Lower lobe of right lung (tissue), 2 donors: Measurements from ENCODE around the gene TRRAP. TPM values are rescaled to one million over a fixed set of nuclear protein-coding genes. Genes with fewer than 3 reads are reported as not detected.

Experiments used
- ATAC-seq, 2 donors: fragments of 200-7000 bp; cut with Tn5 transposase; one replicate each; pipeline ENCODE4 v1.9.1; 2020 to 2022; ENCODE audit warnings: mild to moderate bottlenecking in 2 of 2, moderate library complexity in 2 of 2
- DNase-seq: peaks from one replicate; pipeline ENCODE4 v3.0.0-alpha.2; 2020
- H3K27ac ChIP-seq: fragments of 200-600 bp; one replicate; pipeline ENCODE4 v1.8.0; 2022
- H3K27me3 ChIP-seq: fragments of 200-600 bp; one replicate; pipeline ENCODE4 v1.8.0; 2022; ENCODE audit warnings: low read depth
- H3K36me3 ChIP-seq: fragments of 200-600 bp; one replicate; pipeline ENCODE4 v1.8.0; 2022; ENCODE audit warnings: mild to moderate bottlenecking
- H3K4me1 ChIP-seq: fragments of 200-600 bp; one replicate; pipeline ENCODE4 v1.8.0; 2022
- H3K4me3 ChIP-seq: fragments of 200-600 bp; one replicate; pipeline ENCODE4 v1.8.0; 2022; ENCODE audit warnings: mild to moderate bottlenecking
- H3K9me3 ChIP-seq: fragments of 200-600 bp; one replicate; pipeline ENCODE4 v1.8.0; 2022
- intact Hi-C: fragments of 100-400 bp; cut with DNase I; formaldehyde crosslinking; loops from one replicate; pipeline ENCODE4 v1.11.0; 2022
- total RNA-seq: library from RNA; stranded (reverse); fragmentation: NEBNext Ultra II Directional; extraction: Animal tissue kit (Norgen Biotek cat#: 25700); gene quantifications from one replicate; pipeline ENCODE4 v1.2.1, GENCODE V29; 2021
- TF ChIP-seq, protein P1 (sequence below): fragments of 200-600 bp; IDR thresholded peaks from one replicate; pipeline ENCODE4 v1.8.0; 2022; ENCODE audit warnings: antibody characterized with exemption, mild to moderate bottlenecking
- donor health status: DM: no; HTN: yes; CAD: no; lungs with severe emphysema.

Gene TRRAP
- total RNA-seq, 1 donor from 2014 or later = 38.5 TPM

DNA sequence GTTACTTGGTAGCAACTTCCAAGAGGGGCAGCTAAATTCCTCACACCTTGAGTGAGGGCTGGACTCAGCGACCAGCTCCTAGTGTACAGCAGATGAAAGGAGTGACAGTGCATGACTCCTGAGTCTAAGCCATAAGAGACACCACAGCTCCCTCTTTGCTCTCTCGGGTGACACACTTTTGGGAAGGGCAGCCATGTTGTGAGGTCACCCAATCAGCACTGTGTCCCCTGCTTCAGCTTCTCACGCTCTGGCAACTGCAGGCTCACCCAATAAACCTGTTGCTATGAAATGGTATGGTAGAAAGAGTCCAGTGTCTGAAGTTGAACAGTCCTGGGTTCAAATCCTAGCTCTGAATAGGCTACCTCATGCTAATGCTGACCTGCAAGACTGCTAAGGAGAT is 29.4 kb upstream of the TRRAP start:
- ATAC-seq = no peak
- Histone ChIP-seq H3K4me1 (no peaks in the 10 kb centered on the region), H3K27me3 (no peaks in the 10 kb centered on the region), H3K36me3 (no peaks in the 10 kb centered on the region), H3K4me3 (no peak overlapping the region), H3K27ac (no peak overlapping the region), H3K9me3 (peaks cover 9% of the 10 kb centered on the region)
- DNase-seq = no peak
- TF ChIP-seq, protein P1, sequence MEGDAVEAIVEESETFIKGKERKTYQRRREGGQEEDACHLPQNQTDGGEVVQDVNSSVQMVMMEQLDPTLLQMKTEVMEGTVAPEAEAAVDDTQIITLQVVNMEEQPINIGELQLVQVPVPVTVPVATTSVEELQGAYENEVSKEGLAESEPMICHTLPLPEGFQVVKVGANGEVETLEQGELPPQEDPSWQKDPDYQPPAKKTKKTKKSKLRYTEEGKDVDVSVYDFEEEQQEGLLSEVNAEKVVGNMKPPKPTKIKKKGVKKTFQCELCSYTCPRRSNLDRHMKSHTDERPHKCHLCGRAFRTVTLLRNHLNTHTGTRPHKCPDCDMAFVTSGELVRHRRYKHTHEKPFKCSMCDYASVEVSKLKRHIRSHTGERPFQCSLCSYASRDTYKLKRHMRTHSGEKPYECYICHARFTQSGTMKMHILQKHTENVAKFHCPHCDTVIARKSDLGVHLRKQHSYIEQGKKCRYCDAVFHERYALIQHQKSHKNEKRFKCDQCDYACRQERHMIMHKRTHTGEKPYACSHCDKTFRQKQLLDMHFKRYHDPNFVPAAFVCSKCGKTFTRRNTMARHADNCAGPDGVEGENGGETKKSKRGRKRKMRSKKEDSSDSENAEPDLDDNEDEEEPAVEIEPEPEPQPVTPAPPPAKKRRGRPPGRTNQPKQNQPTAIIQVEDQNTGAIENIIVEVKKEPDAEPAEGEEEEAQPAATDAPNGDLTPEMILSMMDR = no peak
- intact Hi-C loops = loop anchor here (10.0 kb wide), 1 partner anchor 414 kb away; no protein-coding TSS in a partner anchor

DNA sequence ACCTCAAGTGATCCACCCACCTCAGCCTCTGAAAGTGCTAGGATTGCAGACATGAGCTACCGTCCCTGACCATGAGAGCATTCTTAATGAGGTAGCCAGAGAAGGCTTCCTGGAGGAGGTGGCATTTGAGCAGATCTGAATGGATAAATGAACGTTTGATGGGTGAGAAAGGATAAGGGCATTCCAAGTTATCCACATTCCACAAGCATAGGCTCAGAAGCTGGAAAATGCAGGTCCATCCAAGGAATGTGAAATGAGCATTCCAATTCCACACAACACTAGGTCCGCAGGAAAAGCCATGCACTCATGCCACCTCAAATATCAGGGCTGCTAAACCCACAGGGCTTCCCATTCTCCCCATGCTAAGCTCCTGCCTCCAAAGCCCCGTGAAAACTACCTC is 25.5 kb upstream of the TRRAP start:
- Histone ChIP-seq H3K27me3 (no peaks in the 10 kb centered on the region), H3K9me3 (peaks cover 9% of the 10 kb centered on the region), H3K4me1 (no peaks in the 10 kb centered on the region), H3K36me3 (no peaks in the 10 kb centered on the region), H3K4me3 (no peak overlapping the region), H3K27ac (no peak overlapping the region)
- DNase-seq (no peak), ATAC-seq (no peak)
- intact Hi-C loops = no loop called here
- TF ChIP-seq, protein P1 = no peak

DNA sequence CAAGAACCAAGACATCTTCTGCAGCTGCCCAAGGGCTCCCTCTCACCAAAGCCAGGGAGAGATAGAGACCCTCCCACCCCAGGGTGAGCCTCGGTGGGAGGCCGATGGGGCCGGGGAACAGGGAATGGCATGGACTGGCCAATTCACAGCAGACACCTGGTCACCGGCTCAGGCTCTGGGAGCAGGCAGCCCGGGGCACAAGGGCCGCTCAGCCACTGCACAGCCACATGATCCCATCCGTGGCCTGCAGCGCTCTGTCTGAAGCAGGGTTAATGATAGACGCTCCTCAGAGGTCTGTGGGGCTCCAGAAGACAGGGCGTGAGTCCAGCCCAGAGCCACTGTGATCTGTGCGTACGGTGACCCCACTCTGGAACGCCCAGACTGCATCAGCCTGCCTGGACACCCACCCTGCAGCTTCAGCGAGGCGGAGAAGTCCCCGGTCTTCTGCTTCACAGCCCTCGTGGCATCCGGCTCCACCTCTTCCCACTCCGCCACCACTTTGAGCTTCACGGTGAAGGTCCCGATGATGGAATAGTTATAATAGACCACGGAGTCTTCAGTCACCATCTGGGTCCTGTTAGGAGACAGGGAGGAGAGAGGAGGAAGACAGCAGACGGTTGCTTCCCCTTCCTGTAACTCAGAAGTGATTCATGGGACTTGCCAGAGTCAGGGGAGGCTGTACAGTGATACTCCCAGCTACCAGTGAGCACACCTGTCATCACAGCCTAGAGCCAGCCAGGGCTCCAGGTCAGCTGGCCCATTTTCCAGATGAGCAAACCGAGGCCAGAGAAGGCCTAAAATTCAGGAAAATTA is 22.5 kb upstream of the TRRAP start:
- Histone ChIP-seq H3K9me3 (no peaks in the 10 kb centered on the region), H3K27me3 (peaks cover 4% of the 10 kb centered on the region), H3K36me3 (no peaks in the 10 kb centered on the region), H3K27ac (no peak overlapping the region), H3K4me1 (no peaks in the 10 kb centered on the region), H3K4me3 (no peak overlapping the region)
- DNase-seq (no peak), ATAC-seq (no peak)
- intact Hi-C loops = no loop called here
- TF ChIP-seq, protein P1 = no peak

DNA sequence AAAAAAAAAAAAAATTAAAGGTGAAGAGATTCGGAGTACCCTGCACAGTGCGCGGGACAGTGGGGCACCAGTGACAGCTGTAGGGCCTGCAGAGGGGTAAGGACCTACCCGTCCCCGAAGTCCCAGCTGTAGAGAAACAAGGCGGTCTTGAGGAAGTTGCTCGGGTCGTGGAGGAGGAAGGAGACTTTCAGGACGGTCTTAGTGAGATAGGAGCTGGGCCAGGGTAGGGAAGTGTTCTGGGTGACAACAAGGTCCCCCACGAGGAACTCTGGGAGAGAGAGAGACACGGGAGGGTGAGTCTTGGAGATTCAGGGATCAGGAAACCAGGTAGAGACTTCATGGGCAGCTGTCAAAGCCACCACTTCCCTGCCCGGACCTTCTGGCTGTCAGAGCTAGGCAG is 18.3 kb upstream of the TRRAP start:
- TF ChIP-seq, protein P1 = no peak
- ATAC-seq = peak in 1 of 2 donors; percentile 22
- Histone ChIP-seq H3K36me3 (no peaks in the 10 kb centered on the region), H3K4me1 (peaks cover 3% of the 10 kb centered on the region), H3K9me3 (no peaks in the 10 kb centered on the region), H3K27me3 (peaks cover 4% of the 10 kb centered on the region), H3K4me3 (no peak overlapping the region), H3K27ac (no peak overlapping the region)
- DNase-seq = no peak
- intact Hi-C loops = no loop called here

DNA sequence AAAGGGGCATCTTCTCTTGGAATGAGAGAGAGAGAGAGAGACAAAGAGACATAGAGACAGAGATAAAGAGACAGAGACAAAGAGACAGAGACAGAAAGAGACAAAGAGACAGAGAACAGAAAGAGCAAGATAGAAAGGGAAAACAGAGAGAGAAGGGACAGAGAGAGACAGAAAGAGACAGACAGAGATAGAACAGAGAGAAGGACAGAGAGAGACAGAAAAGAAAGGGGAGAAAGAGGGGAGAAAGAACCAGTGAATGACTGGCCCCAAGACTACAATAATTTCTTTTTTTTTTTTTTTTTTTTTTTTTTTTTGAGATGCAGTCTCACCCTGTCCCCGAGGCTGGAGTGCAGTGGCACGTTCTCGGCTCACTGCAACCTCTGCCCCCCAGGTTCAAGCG is 16.1 kb upstream of the TRRAP start:
- no peaks in the 10 kb centered on the region for H3K36me3 ChIP-seq
- H3K4me1 ChIP-seq = peaks cover 6% of the 10 kb centered on the region
- no peak for DNase-seq
- intact Hi-C loops = no loop called here
- no peak overlapping the region for H3K27ac ChIP-seq
- TF ChIP-seq, protein P1 = no peak
- no peak for ATAC-seq
- H3K9me3 ChIP-seq = no peaks in the 10 kb centered on the region
- no peak overlapping the region for H3K4me3 ChIP-seq
- peaks cover 4% of the 10 kb centered on the region for H3K27me3 ChIP-seq
